HFFc6 (cell line): ENCODE data around the gene OR11H6. TPM values are rescaled to one million over a fixed set of nuclear protein-coding genes. Genes with fewer than 3 reads are reported as not detected.
"Not testable (repeated sequence)": the region's sequence is repeated elsewhere in the genome, so short reads cannot be mapped to it uniquely, and the experiment has no call there.

Experiments used
- DNase-seq: peaks from one replicate; pipeline ENCODE4 v3.0.0-alpha.2; 2018
- H3K27ac Mint-ChIP-seq: 2 replicates; pipeline ENCODE4 v1.8.0; 2020; ENCODE audit warnings: mild to moderate bottlenecking, mixed read lengths
- H3K27me3 Mint-ChIP-seq: 2 replicates; pipeline ENCODE4 v1.8.0; 2021; ENCODE audit warnings: mild to moderate bottlenecking, moderate library complexity, mixed read lengths; ENCODE audit not compliant: insufficient read depth
- H3K36me3 Mint-ChIP-seq: 2 replicates; pipeline ENCODE4 v1.8.0; 2021; ENCODE audit warnings: low read depth, mixed read lengths
- H3K4me1 Mint-ChIP-seq: 2 replicates; pipeline ENCODE4 v1.8.0; 2020; ENCODE audit warnings: low read depth, mixed read lengths
- H3K4me3 Mint-ChIP-seq: 2 replicates; pipeline ENCODE4 v1.8.0; 2020; ENCODE audit warnings: mild to moderate bottlenecking, moderate library complexity, mixed read lengths
- H3K9me3 Mint-ChIP-seq: 2 replicates; pipeline ENCODE4 v1.8.0; 2020; ENCODE audit warnings: mild to moderate bottlenecking, mixed read lengths
- long read RNA-seq: library from polyadenylated mRNA; unstranded; transcript quantifications from one replicate; pipeline ENCODE4 v2.0.0, GENCODE V29; 2019
- total RNA-seq, 6 experiments: library from RNA; stranded (reverse); fragmentation: NEBNext Ultra II Directional; extraction: Animal tissue kit (Norgen Biotek cat#: 25700); gene quantifications; 2 replicates in 1 of 6; 3 replicates in 5 of 6; pipeline ENCODE4 v1.2.3, GENCODE V29; 2021
- TF ChIP-seq, protein P1 (sequence below): fragments of 200-600 bp; sonication (generic); IDR thresholded peaks from 2 replicates; pipeline ENCODE4 v1.5.0; 2021; ENCODE audit warnings: antibody characterized with exemption, mild to moderate bottlenecking

The OR11H6 gene, protein sequence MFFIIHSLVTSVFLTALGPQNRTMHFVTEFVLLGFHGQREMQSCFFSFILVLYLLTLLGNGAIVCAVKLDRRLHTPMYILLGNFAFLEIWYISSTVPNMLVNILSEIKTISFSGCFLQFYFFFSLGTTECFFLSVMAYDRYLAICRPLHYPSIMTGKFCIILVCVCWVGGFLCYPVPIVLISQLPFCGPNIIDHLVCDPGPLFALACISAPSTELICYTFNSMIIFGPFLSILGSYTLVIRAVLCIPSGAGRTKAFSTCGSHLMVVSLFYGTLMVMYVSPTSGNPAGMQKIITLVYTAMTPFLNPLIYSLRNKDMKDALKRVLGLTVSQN
- total RNA-seq = not detected
- long read RNA-seq = 0 reads

- Mint-ChIP-seq H3K4me3 (no peak within 1 kb of the TSS), H3K4me1 (no peaks in the 10 kb centered on the region), H3K9me3 (peaks cover 8% of the 10 kb centered on the region), H3K27ac (no peak within 1 kb of the TSS), H3K27me3 (no peaks in the 10 kb centered on the region; the same call in 1 of the 2 replicates), H3K36me3 (no peaks in the 10 kb centered on the region)
- TF ChIP-seq, protein P1, sequence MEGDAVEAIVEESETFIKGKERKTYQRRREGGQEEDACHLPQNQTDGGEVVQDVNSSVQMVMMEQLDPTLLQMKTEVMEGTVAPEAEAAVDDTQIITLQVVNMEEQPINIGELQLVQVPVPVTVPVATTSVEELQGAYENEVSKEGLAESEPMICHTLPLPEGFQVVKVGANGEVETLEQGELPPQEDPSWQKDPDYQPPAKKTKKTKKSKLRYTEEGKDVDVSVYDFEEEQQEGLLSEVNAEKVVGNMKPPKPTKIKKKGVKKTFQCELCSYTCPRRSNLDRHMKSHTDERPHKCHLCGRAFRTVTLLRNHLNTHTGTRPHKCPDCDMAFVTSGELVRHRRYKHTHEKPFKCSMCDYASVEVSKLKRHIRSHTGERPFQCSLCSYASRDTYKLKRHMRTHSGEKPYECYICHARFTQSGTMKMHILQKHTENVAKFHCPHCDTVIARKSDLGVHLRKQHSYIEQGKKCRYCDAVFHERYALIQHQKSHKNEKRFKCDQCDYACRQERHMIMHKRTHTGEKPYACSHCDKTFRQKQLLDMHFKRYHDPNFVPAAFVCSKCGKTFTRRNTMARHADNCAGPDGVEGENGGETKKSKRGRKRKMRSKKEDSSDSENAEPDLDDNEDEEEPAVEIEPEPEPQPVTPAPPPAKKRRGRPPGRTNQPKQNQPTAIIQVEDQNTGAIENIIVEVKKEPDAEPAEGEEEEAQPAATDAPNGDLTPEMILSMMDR = no peak
- DNase-seq = no peak
Observed at GRCh38 chr14:20223410-20223809, at the start of gene OR11H6. OR11H6 (plus strand) TSS chr14:20223710; CDS start chr14:20223710, 0 bp downstream.

- peaks cover 16% of the 10 kb centered on the region for H3K9me3 Mint-ChIP-seq
- H3K4me1 Mint-ChIP-seq, H3K4me3 Mint-ChIP-seq: not testable (repeated sequence)
Observed at GRCh38 chr14:20174205-20174604, 49.3 kb upstream of the OR11H6 start.

GRCh38 chr14:20176330-20176729 is 47.2 kb upstream of the OR11H6 start:
- Mint-ChIP-seq H3K27me3 (no peaks in the 10 kb centered on the region), H3K27ac (no peak overlapping the region), H3K9me3 (peaks cover 17% of the 10 kb centered on the region), H3K4me3 (no peak overlapping the region), H3K4me1 (no peaks in the 10 kb centered on the region), H3K36me3 (0 out of 2 replicates have a peak, but pooled peaks cover 5% of the 10 kb centered on the region)
- TF ChIP-seq, protein P1 = no peak
- DNase-seq = no peak

More at GRCh38 chr14:20174205-20174604, 49.3 kb upstream of the OR11H6 start:
- not testable (repeated sequence) for H3K27me3 Mint-ChIP-seq, H3K36me3 Mint-ChIP-seq, DNase-seq, H3K27ac Mint-ChIP-seq

- no peak overlapping the region for H3K4me3 Mint-ChIP-seq
- H3K27me3 Mint-ChIP-seq = no peaks in the 10 kb centered on the region; the same call in 1 of the 2 replicates
- DNase-seq = no peak
- TF ChIP-seq, protein P1 = no peak
- no peak overlapping the region for H3K27ac Mint-ChIP-seq
- 0 out of 2 replicates have a peak, but pooled peaks cover 6% of the 10 kb centered on the region for H3K4me1 Mint-ChIP-seq
- 0 out of 2 replicates have a peak, but pooled peaks cover 5% of the 10 kb centered on the region for H3K36me3 Mint-ChIP-seq
- H3K9me3 Mint-ChIP-seq = peaks cover 21% of the 10 kb centered on the region
Observed at GRCh38 chr14:20177433-20177974, 46.0 kb upstream of the OR11H6 start.

GRCh38 chr14:20179218-20179617 is 44.3 kb upstream of the OR11H6 start:
- Mint-ChIP-seq H3K4me3 (no peak overlapping the region), H3K27me3 (no peaks in the 10 kb centered on the region; the same call in 1 of the 2 replicates), H3K4me1 (0 out of 2 replicates have a peak, but pooled peaks cover 6% of the 10 kb centered on the region), H3K36me3 (0 out of 2 replicates have a peak, but pooled peaks cover 5% of the 10 kb centered on the region), H3K27ac (no peak overlapping the region), H3K9me3 (peaks cover 21% of the 10 kb centered on the region)
- TF ChIP-seq, protein P1 = no peak
- DNase-seq = no peak

DNA sequence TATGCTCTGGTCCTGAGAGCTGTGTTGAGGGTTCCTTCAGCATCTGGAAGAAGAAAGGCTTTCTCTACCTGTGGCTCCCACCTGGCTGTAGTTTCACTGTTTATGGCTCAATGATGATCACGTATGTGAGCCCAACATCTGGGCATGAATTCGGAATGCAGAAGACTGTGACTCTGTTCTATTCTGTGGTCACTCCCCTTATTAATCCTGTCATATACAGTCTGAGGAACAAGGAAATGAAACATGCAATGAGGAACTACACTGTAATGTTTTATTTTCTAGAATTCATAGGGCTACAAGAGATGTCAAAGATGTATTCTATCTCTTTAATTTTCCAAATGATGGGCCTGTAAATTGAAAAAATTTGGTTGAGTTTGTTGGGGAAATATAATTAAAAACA is 43.6 kb upstream of the OR11H6 start:
- Mint-ChIP-seq H3K4me3 (no peak overlapping the region), H3K9me3 (peaks cover 21% of the 10 kb centered on the region), H3K36me3 (0 out of 2 replicates have a peak, but pooled peaks cover 5% of the 10 kb centered on the region), H3K27me3 (no peaks in the 10 kb centered on the region; the same call in 1 of the 2 replicates), H3K27ac (no peak overlapping the region), H3K4me1 (0 out of 2 replicates have a peak, but pooled peaks cover 6% of the 10 kb centered on the region)
- no peak for DNase-seq
- TF ChIP-seq, protein P1 = no peak
